Muscle of leg (tissue), 11 donors: ENCODE results near the gene SLC41A3. TPM values are rescaled to one million over a fixed set of nuclear protein-coding genes. Genes with fewer than 3 reads are reported as not detected.

Source experiments
- DNase-seq: peaks from one replicate; pipeline ENCODE4 v3.0.0; 2013
- H3K27ac ChIP-seq: one replicate; pipeline ENCODE4 v1.5.1; 2013; ENCODE audit warnings: mild to moderate bottlenecking, low read length, control low read depth
- H3K27me3 ChIP-seq: one replicate; pipeline ENCODE4 v1.6.1; 2013; ENCODE audit warnings: low read length; ENCODE audit not compliant: control insufficient read depth, insufficient read depth
- H3K36me3 ChIP-seq: one replicate; pipeline ENCODE4 v1.6.1; 2013; ENCODE audit warnings: low read length; ENCODE audit not compliant: control insufficient read depth, insufficient read depth
- H3K4me1 ChIP-seq: one replicate; pipeline ENCODE4 v1.6.1; 2013; ENCODE audit warnings: low read length; ENCODE audit not compliant: control insufficient read depth, insufficient read depth
- H3K4me3 ChIP-seq: one replicate; pipeline ENCODE4 v1.5.1; 2013; ENCODE audit warnings: low read length, control low read depth
- H3K9me3 ChIP-seq: replicated peaks from 2 replicates; pipeline ENCODE4 v1.6.1; 2013; ENCODE audit warnings: low read depth, low read length; ENCODE audit not compliant: control insufficient read depth
- WGBS: methylation state at CpG from one replicate; pipeline ENCODE4 v1.1.5; 2013; ENCODE audit warnings: missing lambda C conversion rate; ENCODE audit not compliant: insufficient coverage; 5-methylcytosine and 5-hydroxymethylcytosine counted together
- polyA plus RNA-seq, 8 donors: library from polyadenylated mRNA; unstranded; fragments of 120-200 nt; gene quantifications; one replicate each; pipeline versions ENCODE4 v1.2.1 to v1.2.3, GENCODE V29; 2013; ENCODE audit warnings: inconsistent platforms in 1 of 8, low replicate concordance in 1 of 8; ENCODE audit not compliant: insufficient read length in 8 of 8, insufficient read depth in 1 of 8
- total RNA-seq: library from RNA; stranded (reverse); fragments of 120-200 nt; gene quantifications from one replicate; pipeline ENCODE4 v1.2.4, GENCODE V29; 2013

The SLC41A3 gene
- total and polyA plus RNA-seq, 9 donors = 31.2 to 48.3 (median 36.8) TPM

DNA sequence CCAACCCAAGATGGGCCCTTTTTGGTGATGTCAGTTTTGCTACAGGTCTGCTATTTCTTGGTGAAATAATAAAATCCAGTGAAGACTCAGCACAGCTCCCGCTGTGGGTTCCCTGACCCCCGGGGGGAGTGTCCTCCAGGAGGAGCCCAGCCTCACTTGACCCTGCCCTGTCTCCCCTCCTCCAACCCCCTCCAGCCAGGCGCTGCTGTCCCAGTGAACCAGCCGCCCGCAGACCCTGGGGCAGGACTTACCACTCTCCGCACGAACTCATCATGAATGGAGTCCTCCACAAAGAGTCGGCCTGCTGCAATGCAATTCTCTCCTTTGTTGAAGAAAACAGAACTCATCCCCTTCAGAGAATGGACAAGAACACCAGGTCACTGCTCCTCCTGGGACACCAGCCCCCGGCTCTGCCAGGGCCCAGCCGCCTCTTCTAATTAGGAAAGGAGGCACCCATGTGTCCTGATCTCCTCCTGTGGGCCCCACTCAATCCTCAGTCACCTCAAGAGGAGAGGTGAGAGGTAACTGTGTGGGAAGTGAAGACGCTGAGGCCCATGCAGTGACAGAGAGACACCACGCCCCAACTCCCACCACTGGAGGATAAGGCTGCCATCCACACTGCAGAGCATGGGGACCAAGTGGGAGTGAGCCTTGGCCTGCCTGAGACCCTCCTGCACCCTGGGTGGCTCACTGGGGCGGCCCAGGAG, 28.8 kb upstream of the SLC41A3 start:
- no peaks in the 10 kb centered on the region for H3K36me3 ChIP-seq
- no peak overlapping the region for H3K27ac ChIP-seq
- H3K4me1 ChIP-seq = peaks cover 5% of the 10 kb centered on the region
- no peak overlapping the region for H3K4me3 ChIP-seq
- H3K27me3 ChIP-seq = no peaks in the 10 kb centered on the region
- WGBS = 89% methylated on average over 9 of the region's 13 CpGs
- H3K9me3 ChIP-seq = no peaks in the 10 kb centered on the region
- no peak for DNase-seq

DNA sequence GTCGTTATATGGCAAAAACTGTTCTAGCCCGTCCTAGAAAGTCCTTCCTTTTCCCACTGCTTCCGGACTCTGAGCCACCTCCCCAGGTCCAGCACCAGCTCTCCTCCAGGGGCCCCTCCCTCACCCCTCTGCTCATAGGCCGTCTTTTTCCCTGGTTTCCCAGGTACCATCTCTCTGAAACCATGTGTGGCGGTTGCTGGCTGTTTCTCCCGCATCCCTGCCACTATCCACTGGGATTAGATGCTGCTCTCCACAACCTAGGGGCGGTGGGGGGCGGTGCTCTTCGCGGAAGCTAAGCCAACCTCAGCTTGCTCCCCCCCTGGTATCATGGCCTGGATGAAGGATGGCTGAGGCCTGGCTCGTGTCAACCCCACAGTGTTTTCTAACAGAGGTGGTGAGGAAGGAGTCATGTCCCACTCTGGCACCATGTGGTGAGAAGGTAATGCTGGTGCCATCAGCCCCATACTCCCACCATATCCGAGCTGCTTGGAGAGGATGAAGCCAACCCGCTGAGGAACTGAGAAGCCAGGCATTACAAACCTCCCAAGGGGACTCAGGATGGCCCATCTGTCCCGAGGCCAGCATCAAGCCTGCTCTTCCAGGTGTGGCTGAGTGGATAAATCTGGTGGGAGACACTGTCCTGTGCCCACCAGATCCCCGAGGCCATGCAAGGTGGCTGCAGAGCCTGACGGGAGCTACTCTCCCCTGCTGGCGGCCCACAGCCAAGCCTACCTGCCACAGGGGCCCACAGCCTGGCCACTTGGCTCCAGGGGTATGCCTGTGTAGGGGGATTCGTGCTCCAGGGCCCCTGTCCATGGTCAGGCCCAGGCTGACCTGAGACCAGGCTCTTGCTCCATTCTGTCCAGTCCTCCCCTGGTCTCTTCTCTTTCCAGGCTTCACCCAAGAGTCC, 27.9 kb upstream of the SLC41A3 start:
- H3K36me3 ChIP-seq = no peaks in the 10 kb centered on the region
- H3K4me1 ChIP-seq = peaks cover 5% of the 10 kb centered on the region
- 82% methylated on average over 9 of the region's 18 CpGs for WGBS
- no peak overlapping the region for H3K27ac ChIP-seq
- no peaks in the 10 kb centered on the region for H3K9me3 ChIP-seq
- DNase-seq = no peak
- H3K4me3 ChIP-seq = no peak overlapping the region
- H3K27me3 ChIP-seq = no peaks in the 10 kb centered on the region

DNA sequence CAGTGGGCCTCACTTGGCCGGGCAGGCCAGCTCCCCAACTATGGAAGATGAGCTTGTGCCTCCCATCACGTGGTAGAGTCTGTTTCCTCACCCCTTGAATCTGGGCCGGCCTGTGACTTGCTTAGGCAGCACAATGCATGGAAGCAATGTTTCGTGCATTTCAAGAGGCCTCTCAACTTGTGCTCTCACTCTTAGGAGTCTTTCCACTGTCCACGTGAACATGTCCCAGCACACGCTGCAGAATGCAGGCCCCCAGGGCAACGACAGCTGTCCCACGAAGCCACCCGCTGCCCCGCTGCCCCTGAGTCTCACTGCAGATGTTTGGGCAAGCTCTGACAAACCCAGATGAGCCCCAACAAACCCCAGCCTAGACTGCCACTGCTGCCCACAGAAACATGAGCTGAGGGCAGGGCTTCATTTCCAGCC, 27.2 kb upstream of the SLC41A3 start:
- Histone ChIP-seq H3K9me3 (no peaks in the 10 kb centered on the region), H3K4me3 (no peak overlapping the region), H3K4me1 (peaks cover 5% of the 10 kb centered on the region), H3K27ac (no peak overlapping the region), H3K36me3 (no peaks in the 10 kb centered on the region), H3K27me3 (no peaks in the 10 kb centered on the region)
- 72% methylated on average over 10 of the region's 10 CpGs for WGBS
- no peak for DNase-seq

DNA sequence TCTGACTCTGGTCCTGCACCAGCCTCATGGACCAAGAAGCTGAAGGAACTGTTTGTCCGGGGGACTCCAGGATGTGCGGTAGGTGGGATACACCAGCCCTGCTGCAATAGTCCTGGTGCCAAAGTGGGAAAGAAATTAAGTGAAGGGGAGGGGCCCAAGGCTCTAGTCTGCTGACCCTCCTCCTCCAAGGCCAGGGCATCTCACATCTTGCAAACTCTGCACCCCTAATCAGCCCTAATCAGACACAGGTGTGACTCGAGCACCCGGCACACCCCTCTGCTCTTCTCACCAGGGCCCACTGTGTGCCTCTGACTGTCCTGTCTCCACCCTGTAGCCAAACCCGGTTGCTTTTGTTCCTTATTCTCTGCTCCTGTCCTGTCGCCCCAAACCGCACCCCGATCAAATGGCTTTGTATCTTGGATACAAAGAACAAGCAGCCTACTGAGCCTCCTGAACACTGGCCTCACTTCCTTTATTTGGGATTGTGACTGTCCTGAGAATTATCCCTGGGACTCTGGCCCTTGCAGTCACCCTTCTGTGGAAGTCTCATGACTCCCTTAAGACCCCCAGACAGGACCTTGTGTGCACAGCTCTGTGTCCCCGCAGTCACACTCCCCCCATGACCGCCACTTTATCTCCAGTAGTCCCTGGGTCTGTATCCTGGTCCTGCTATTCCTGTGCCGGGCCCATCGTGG, 26.7 kb upstream of the SLC41A3 start:
- no peaks in the 10 kb centered on the region for H3K36me3 ChIP-seq
- 71% methylated on average over 8 of the region's 12 CpGs for WGBS

DNA sequence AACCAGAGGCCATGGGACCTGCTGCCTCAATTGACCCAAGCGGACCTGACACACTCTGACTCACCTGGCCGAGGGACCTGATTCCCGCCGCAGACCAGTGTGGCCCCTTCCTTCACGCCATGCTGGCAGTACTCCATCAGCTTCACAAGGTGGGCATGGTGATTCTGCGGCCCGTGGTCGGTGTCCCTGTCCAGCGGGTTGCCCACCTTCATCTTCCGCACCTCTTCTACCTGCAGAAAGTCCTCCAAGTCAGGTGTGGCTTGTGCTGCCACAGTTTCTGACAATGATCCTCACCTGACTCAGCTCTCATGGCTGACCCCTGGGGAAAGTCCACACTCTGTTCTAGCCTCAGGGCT, 25.9 kb upstream of the SLC41A3 start:
- Histone ChIP-seq H3K27me3 (no peaks in the 10 kb centered on the region), H3K36me3 (no peaks in the 10 kb centered on the region), H3K4me1 (peaks cover 5% of the 10 kb centered on the region), H3K27ac (no peak overlapping the region), H3K9me3 (no peaks in the 10 kb centered on the region), H3K4me3 (no peak overlapping the region)
- DNase-seq = no peak
- 94% methylated on average over 10 of the region's 10 CpGs for WGBS

More for the DNA sequence above, 26.7 kb upstream of the SLC41A3 start:
- H3K27me3 ChIP-seq = no peaks in the 10 kb centered on the region
- H3K4me3 ChIP-seq = no peak overlapping the region
- no peak overlapping the region for H3K27ac ChIP-seq
- DNase-seq = no peak
- H3K9me3 ChIP-seq = no peaks in the 10 kb centered on the region
- peaks cover 5% of the 10 kb centered on the region for H3K4me1 ChIP-seq

DNA sequence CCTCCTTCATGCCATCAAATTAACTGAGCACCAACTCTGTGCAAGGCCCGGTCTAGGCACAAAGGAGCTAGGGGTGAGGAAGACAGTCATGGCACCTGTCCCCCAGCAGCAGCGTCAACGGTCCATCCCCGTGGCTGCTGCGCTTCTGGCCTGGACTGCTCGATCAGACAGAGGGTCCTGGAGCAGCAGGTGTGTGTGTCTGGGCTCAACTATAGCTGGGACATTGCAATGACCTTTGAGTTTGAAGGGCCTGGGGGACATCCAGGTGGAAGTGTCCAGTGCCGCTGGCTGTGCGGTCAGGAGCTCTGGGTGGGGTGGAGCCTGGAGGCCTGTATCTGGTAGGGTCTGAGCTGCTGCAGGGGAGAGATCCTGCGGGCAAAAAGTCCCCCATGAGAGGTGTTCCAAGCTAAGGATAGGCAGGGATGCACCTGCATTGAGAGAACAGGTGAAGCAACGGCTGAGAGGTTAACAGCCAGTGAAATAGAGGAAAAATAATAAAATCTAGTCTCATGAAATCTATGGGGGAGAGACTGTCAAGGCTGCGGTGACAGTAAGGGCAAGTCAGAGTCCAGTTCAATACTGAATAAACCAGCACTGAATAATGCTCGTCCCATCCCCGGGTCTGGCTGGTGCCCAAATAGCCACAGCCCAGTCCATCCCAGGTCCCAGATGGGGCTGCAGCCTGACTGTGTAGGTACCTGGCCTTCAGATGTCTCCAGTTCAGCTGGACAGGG, 25.4 kb upstream of the SLC41A3 start:
- Histone ChIP-seq H3K9me3 (no peaks in the 10 kb centered on the region), H3K4me1 (peaks cover 5% of the 10 kb centered on the region), H3K4me3 (no peak overlapping the region), H3K36me3 (no peaks in the 10 kb centered on the region), H3K27ac (no peak overlapping the region), H3K27me3 (no peaks in the 10 kb centered on the region)
- DNase-seq = no peak
- WGBS = 80% methylated on average over 13 of the region's 13 CpGs

DNA sequence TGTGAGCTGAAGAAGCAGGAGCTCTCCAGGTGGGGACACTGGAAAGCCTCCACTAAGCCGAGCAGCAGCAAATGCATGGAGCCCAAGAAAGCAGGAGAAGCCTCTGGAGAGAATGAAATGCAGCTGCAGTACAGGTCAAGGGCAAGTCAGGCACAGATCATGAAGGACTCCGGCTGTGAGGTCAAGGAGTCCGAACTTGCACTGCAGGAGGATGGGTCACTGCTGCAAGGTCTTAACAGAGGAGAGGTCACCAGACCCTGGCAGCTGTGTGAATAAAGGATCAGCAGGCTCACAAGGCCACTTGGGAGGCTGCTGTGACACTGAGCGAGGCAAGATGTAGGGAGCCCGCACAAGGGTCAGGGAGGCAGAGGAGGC, 24.7 kb upstream of the SLC41A3 start:
- H3K27me3 ChIP-seq = no peaks in the 10 kb centered on the region
- WGBS = 55% methylated on average over 3 of the region's 5 CpGs
- H3K4me3 ChIP-seq = no peak overlapping the region
- H3K4me1 ChIP-seq = peaks cover 5% of the 10 kb centered on the region
- H3K36me3 ChIP-seq = no peaks in the 10 kb centered on the region
- no peaks in the 10 kb centered on the region for H3K9me3 ChIP-seq
- DNase-seq = no peak
- no peak overlapping the region for H3K27ac ChIP-seq

DNA sequence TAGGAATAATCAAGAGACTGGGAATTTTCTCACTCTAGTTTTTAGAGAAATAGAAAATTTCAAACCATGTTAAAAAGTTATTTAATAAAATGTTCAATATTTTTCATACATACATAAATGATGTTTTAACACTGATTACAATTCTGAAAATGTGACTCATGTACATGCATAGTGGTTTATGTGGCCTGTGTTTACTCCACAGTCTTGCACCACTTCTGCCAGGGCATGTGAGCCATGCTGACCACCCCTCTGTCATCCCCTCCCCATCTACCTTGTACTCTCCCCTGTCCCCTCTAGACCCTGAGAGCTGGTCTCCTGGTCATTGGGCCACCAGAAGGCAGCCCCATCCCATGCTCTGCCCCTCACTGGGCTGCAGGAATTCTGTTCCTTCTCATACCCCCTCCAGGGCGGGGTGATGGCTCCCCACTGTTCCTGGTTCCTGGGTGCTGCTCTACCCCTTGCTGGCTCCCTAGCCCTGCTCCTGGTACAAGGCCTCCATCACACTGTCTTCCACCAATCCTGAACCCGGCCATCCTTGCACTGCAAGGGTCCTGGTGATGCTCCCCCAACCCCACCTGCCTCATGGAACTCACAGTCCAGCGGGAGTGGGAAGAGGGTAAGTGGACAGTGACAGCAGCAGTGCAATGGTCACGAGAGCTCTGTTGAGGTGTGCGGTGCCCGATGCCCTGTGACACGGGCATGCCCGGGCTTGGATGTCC, 24.2 kb upstream of the SLC41A3 start:
- H3K27me3 ChIP-seq = no peaks in the 10 kb centered on the region
- peaks cover 9% of the 10 kb centered on the region for H3K4me1 ChIP-seq
- DNase-seq = no peak
- no peaks in the 10 kb centered on the region for H3K36me3 ChIP-seq
- 90% methylated on average over 8 of the region's 8 CpGs for WGBS
- no peaks in the 10 kb centered on the region for H3K9me3 ChIP-seq
- no peak overlapping the region for H3K4me3 ChIP-seq
- H3K27ac ChIP-seq = no peak overlapping the region

DNA sequence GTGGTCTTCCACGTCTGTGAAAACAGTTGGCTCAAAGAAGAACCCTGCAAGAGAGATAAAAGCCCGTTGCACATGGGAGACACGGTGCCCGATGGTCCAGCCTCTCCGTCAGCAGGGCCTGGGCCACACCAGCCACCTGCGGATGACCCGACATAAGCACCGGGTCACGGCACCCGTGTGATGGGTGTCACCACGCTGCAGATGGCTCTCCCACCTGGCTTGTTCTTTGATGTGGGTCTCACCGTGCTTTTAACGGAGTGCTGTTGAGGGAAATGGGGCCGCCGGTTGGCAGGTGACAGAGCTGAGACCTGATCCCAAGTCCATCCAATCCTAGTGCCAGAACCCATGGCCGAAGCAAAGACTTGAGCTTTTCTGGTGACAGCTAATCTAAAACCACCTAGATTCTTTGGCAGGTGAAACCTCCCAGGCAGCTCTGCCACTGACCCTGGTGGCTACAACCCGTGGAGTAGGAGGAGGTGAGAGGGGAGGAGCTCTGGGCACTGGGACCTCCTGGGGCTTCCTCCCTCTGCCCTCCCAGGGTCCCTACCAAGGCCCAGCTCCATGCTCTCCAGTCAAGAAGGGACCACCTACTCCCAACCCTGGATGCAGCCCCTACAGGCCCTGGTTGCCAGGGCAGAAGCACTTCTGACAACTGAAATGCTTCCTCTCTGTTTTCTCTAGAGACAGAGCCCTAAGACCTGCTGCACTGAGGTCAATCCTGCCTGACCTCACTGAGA, 23.4 kb upstream of the SLC41A3 start:
- Histone ChIP-seq H3K9me3 (no peaks in the 10 kb centered on the region), H3K36me3 (no peaks in the 10 kb centered on the region), H3K4me1 (peaks cover 16% of the 10 kb centered on the region), H3K4me3 (no peak overlapping the region), H3K27ac (no peak overlapping the region), H3K27me3 (no peaks in the 10 kb centered on the region)
- no peak for DNase-seq
- 87% methylated on average over 16 of the region's 17 CpGs for WGBS
